GM23338 (cell line): Measurements from ENCODE around the gene PPP1R37. TPM values are rescaled to one million over a fixed set of nuclear protein-coding genes. Genes with fewer than 3 reads are reported as not detected.

Source experiments
- ATAC-seq: fragments of 200-7000 bp; cut with Tn5 transposase; 3 replicates; pipeline ENCODE4 v1.9.1; 2020
- DNase-seq: peaks from one replicate; pipeline ENCODE4 v3.0.0-alpha.2; 2015; ENCODE audit warnings: low spot score
- H2AFZ ChIP-seq: fragments of 200-600 bp; sonication (generic); 2 replicates; pipeline ENCODE4 v1.8.0; 2016; ENCODE audit warnings: antibody characterized with exemption, mild to moderate bottlenecking, moderate library complexity
- H3F3A ChIP-seq: fragments of 200-600 bp; sonication (generic); replicated peaks from 2 replicates; pipeline ENCODE4 v1.8.0; 2017; ENCODE audit warnings: antibody characterized with exemption, mixed run types, low read depth
- H3K27ac ChIP-seq: fragments of 200-600 bp; sonication (generic); 2 replicates; pipeline ENCODE4 v1.6.1; 2016; ENCODE audit warnings: low read depth
- H3K27me3 ChIP-seq: fragments of 200-600 bp; sonication (generic); 2 replicates; pipeline ENCODE4 v1.8.0; 2016; ENCODE audit warnings: mild to moderate bottlenecking, mixed run types, moderate library complexity; ENCODE audit not compliant: insufficient read depth
- H3K36me3 ChIP-seq: fragments of 200-600 bp; sonication (generic); 2 replicates; pipeline ENCODE4 v1.8.0; 2016; ENCODE audit warnings: mild to moderate bottlenecking; ENCODE audit not compliant: insufficient read depth
- H3K4me1 ChIP-seq: fragments of 200-600 bp; sonication (generic); 2 replicates; pipeline ENCODE4 v1.8.0; 2016; ENCODE audit warnings: mild to moderate bottlenecking, moderate library complexity; ENCODE audit not compliant: insufficient read depth
- H3K4me2 ChIP-seq: fragments of 200-600 bp; sonication (generic); 2 replicates; pipeline ENCODE4 v1.7.1; 2017; ENCODE audit warnings: mixed run types
- H3K4me3 ChIP-seq: fragments of 200-600 bp; sonication (generic); 2 replicates; pipeline ENCODE4 v1.6.1; 2016; ENCODE audit warnings: mixed run types
- H3K79me2 ChIP-seq: fragments of 200-600 bp; sonication (generic); replicated peaks from 2 replicates; pipeline ENCODE4 v1.8.0; 2017; ENCODE audit warnings: mild to moderate bottlenecking; ENCODE audit not compliant: insufficient read depth
- H3K9me2 ChIP-seq: fragments of 200-600 bp; sonication (generic); 2 replicates; pipeline ENCODE4 v1.8.0; 2017; ENCODE audit not compliant: insufficient read depth
- H4K20me1 ChIP-seq: fragments of 200-600 bp; sonication (generic); replicated peaks from 2 replicates; pipeline ENCODE4 v1.8.0; 2017; ENCODE audit warnings: mild to moderate bottlenecking; ENCODE audit not compliant: insufficient read depth
- H3K27ac Mint-ChIP-seq: 2 replicates; pipeline ENCODE4 v1.8.0; 2020; ENCODE audit warnings: inconsistent platforms, mild to moderate bottlenecking, moderate library complexity, mixed read lengths
- H3K27me3 Mint-ChIP-seq: 3 replicates; pipeline ENCODE4 v1.8.0; 2022; ENCODE audit warnings: low read depth, mild to moderate bottlenecking, moderate library complexity, mixed read lengths, inconsistent platforms; ENCODE audit not compliant: insufficient read depth, poor library complexity
- H3K36me3 Mint-ChIP-seq: 3 replicates; pipeline ENCODE4 v1.8.0; 2021; ENCODE audit warnings: low read depth, mild to moderate bottlenecking, inconsistent platforms, moderate library complexity, mixed read lengths
- H3K4me1 Mint-ChIP-seq: 3 replicates; pipeline ENCODE4 v1.8.0; 2020; ENCODE audit warnings: mild to moderate bottlenecking, inconsistent platforms, mixed read lengths
- H3K4me3 Mint-ChIP-seq: 3 replicates; pipeline ENCODE4 v1.8.0; 2021; ENCODE audit warnings: moderate library complexity, mild to moderate bottlenecking, inconsistent platforms, mixed read lengths
- H3K9me3 Mint-ChIP-seq: 3 replicates; pipeline ENCODE4 v1.8.0; 2020; ENCODE audit warnings: moderate library complexity, mild to moderate bottlenecking, inconsistent platforms, mixed read lengths
- CTCF ChIP-seq, 2 experiments: fragments of 200-600 bp in 1 of 2; sonication (generic) in 1 of 2; conservative IDR thresholded peaks; 2 replicates each; pipeline versions ENCODE4 v1.5.1 to v1.6.1; 2016 to 2017; ENCODE audit warnings: antibody characterized with exemption in 2 of 2, low read depth in 2 of 2, mild to moderate bottlenecking in 2 of 2, moderate library complexity in 1 of 2
- REST ChIP-seq: IDR thresholded peaks from one replicate; pipeline ENCODE4 v1.6.1; 2018; ENCODE audit warnings: antibody characterized with exemption; ENCODE audit not compliant: unreplicated experiment
- ZNF462 ChIP-seq: fragments of 250-450 bp; sonication (Bioruptor Pico); IDR thresholded peaks from 2 replicates; pipeline ENCODE4 v1.5.0; 2020; ENCODE audit warnings: mild to moderate bottlenecking, moderate library complexity
- polyA plus RNA-seq: library from polyadenylated mRNA; unstranded; fragments of >200 nt; fragmentation: Nextera tagmentation; extraction: Ambion mirVana; gene quantifications from 2 replicates; pipeline ENCODE4 v1.2.1, GENCODE V29; 2016
- total RNA-seq: library from RNA; depleted of rRNA; stranded (reverse); fragments of >200 nt; shearing (Covaris generic); gene quantifications from 2 replicates; pipeline ENCODE4 v1.2.3, GENCODE V29; 2014

The PPP1R37 gene
- total and polyA plus RNA-seq, 2 experiments from 2014 or later: 6.9 to 47.2 TPM

- TF ChIP-seq REST: no peak
These were observed 21.4 kb upstream of the PPP1R37 start (continued) for GRCh38 chr19:45071545-45071938.

- peaks cover 39% of the 10 kb centered on the region for H3K36me3 Mint-ChIP-seq
- ATAC-seq (no peak), DNase-seq (no peak)
- Histone ChIP-seq H3F3A (peaks cover 24% of the 10 kb centered on the region; the same call in 1 of the 2 replicates), H3K79me2 (peaks cover 30% of the 10 kb centered on the region), H2AFZ (no peak overlapping the region), H3K4me1 (peaks cover 18% of the 10 kb centered on the region), H3K4me3 (no peak overlapping the region), H4K20me1 (peaks cover 17% of the 10 kb centered on the region), H3K27me3 (no peaks in the 10 kb centered on the region), H3K27ac (no peak overlapping the region), H3K9me2 (no peaks in the 10 kb centered on the region), H3K36me3 (peaks cover 8% of the 10 kb centered on the region; the same call in 1 of the 2 replicates), H3K4me2 (no peak overlapping the region)
- H3K27ac Mint-ChIP-seq: 0 out of 2 replicates have a peak overlapping the region, but pooled peaks have one; percentile 44
- no peak for TF ChIP-seq ZNF462 (CRISPR knock-in tag)
- peak in 1 of 2 experiments; percentile 40; a peak in 2 of 4 replicates for TF ChIP-seq CTCF (conservative IDR thresholded peaks at IDR 0.05; ENCODE audit: low read depth in 2 of 2)
- H3K27me3 Mint-ChIP-seq: peaks cover 12% of the 10 kb centered on the region
- H3K4me3 Mint-ChIP-seq: no peak overlapping the region
- no peaks in the 10 kb centered on the region for H3K9me3 Mint-ChIP-seq
- H3K4me1 Mint-ChIP-seq: peaks cover 18% of the 10 kb centered on the region
These were observed 20.8 kb upstream of the PPP1R37 start for GRCh38 chr19:45071969-45072790.
